HepG2 (cell line): ENCODE data around the gene JMJD8. TPM values are rescaled to one million over a fixed set of nuclear protein-coding genes. Genes with fewer than 3 reads are reported as not detected.

Experiments
- CREM ChIP-seq, 2 experiments: sonication (generic) in 1 of 2; formaldehyde crosslinking in 1 of 2; IDR thresholded peaks; 2 replicates each; pipeline versions ENCODE4 v1.4.0 to v1.6.1; 2016 to 2020; ENCODE audit warnings: antibody characterized with exemption in 1 of 2, mild to moderate bottlenecking in 1 of 2, missing genetic modification reagents in 1 of 2
- KLF9 ChIP-seq: IDR thresholded peaks from 2 replicates; pipeline ENCODE4 v1.6.1; 2016; ENCODE audit warnings: low read depth
- MAZ ChIP-seq, 2 experiments: sonication (generic) in 1 of 2; formaldehyde crosslinking in 1 of 2; IDR thresholded peaks; 2 replicates each; pipeline versions ENCODE4 v1.5.0 to v1.6.1; 2012 to 2020; ENCODE audit warnings: low read depth in 2 of 2, mild to moderate bottlenecking in 2 of 2, borderline replicate concordance in 1 of 2, improper control_type of control experiment in 1 of 2, low read length in 1 of 2, missing genetic modification reagents in 1 of 2, moderate library complexity in 1 of 2
- NFYC ChIP-seq: IDR thresholded peaks from 2 replicates; pipeline ENCODE4 v1.6.1; 2016; ENCODE audit warnings: missing genetic modification reagents, missing compliant biosample characterization
- NR2F6 ChIP-seq, 2 experiments: IDR thresholded peaks; 2 replicates each; pipeline ENCODE4 v1.6.1; 2016; ENCODE audit warnings: antibody characterized with exemption in 1 of 2, mild to moderate bottlenecking in 1 of 2
- SALL1 ChIP-seq: sonication (generic); formaldehyde crosslinking; IDR thresholded peaks from 2 replicates; pipeline ENCODE4 v1.8.0; 2022; ENCODE audit warnings: mild to moderate bottlenecking, missing genetic modification reagents
- SP5 ChIP-seq: IDR thresholded peaks from 2 replicates; pipeline ENCODE4 v1.6.1; 2016; ENCODE audit warnings: low read depth, borderline replicate concordance
- ZBTB38 ChIP-seq: sonication (generic); formaldehyde crosslinking; IDR thresholded peaks from 2 replicates; pipeline ENCODE4 v1.5.1; 2020; ENCODE audit warnings: mild to moderate bottlenecking, missing genetic modification reagents
- ZNF225 ChIP-seq: sonication (generic); formaldehyde crosslinking; IDR thresholded peaks from 2 replicates; pipeline ENCODE4 v1.4.0; 2020; ENCODE audit warnings: mild to moderate bottlenecking, missing genetic modification reagents
- ZNF260 ChIP-seq: sonication (generic); formaldehyde crosslinking; IDR thresholded peaks from 2 replicates; pipeline ENCODE4 v1.4.0; 2020; ENCODE audit warnings: missing genetic modification reagents, low read depth, mild to moderate bottlenecking, borderline replicate concordance
- ZNF317 ChIP-seq: sonication (generic); formaldehyde crosslinking; IDR thresholded peaks from 2 replicates; pipeline ENCODE4 v1.5.0; 2020; ENCODE audit warnings: mild to moderate bottlenecking, missing genetic modification reagents
- ZNF383 ChIP-seq: sonication (generic); formaldehyde crosslinking; IDR thresholded peaks from 2 replicates; pipeline ENCODE4 v1.4.0; 2020; ENCODE audit warnings: missing genetic modification reagents, mild to moderate bottlenecking, borderline replicate concordance
- ZNF598 ChIP-seq: sonication (generic); formaldehyde crosslinking; IDR thresholded peaks from 2 replicates; pipeline ENCODE4 v1.5.1; 2020; ENCODE audit warnings: mild to moderate bottlenecking, missing genetic modification reagents, borderline replicate concordance
- polyA plus RNA-seq, 8 experiments: library from polyadenylated mRNA; depleted of rRNA in 3 of 8; stranded (reverse) in 7 of 8; unstranded in 1 of 8; fragments of >200 nt; fragmentation: Illumina TruSeq in 4 of 8; extraction: Trizol in 4 of 8; gene quantifications; 2 replicates each; pipeline versions ENCODE4 v1.2.1 to v1.2.3, GENCODE V29; 2011 to 2016; ENCODE audit warnings: low read depth in 4 of 8, missing spikeins in 1 of 8, mixed read lengths in 1 of 8; ENCODE audit not compliant: insufficient read depth in 1 of 8
- total RNA-seq, 5 experiments: library from RNA; depleted of rRNA; stranded (reverse); fragments of >200 nt; fragmentation: Illumina TruSeq; extraction: Trizol; gene quantifications; 2 replicates each; pipeline ENCODE4 v1.2.3, GENCODE V29; 2016; ENCODE audit warnings: low read depth in 1 of 5
- TF ChIP-seq, protein P1 (sequence below): sonication (generic); formaldehyde crosslinking; IDR thresholded peaks from 2 replicates; pipeline ENCODE4 v1.4.0; 2020; ENCODE audit warnings: missing genetic modification reagents
- TF ChIP-seq, protein P2 (sequence below): sonication (generic); formaldehyde crosslinking; IDR thresholded peaks from 2 replicates; pipeline ENCODE4 v1.5.0; 2020; ENCODE audit warnings: mild to moderate bottlenecking, missing genetic modification reagents
- TF ChIP-seq, protein P3 (sequence below): sonication (generic); formaldehyde crosslinking; IDR thresholded peaks from 2 replicates; pipeline ENCODE4 v1.8.0; 2022; ENCODE audit warnings: low read depth, missing genetic modification reagents
- TF ChIP-seq, protein P4 (sequence below): IDR thresholded peaks from 2 replicates; pipeline ENCODE4 v1.6.1; 2016
- TF ChIP-seq, protein P5 (sequence below): sonication (generic); formaldehyde crosslinking; IDR thresholded peaks from 2 replicates; pipeline ENCODE4 v1.5.1; 2020; ENCODE audit warnings: missing genetic modification reagents, mild to moderate bottlenecking, borderline replicate concordance

JMJD8 gene
- total and polyA plus RNA-seq, 2 of the 13 experiments (the other 11 are each of a cell fraction or from before 2014, with no cell fraction given), result 2.6 to 11.8 TPM

DNA sequence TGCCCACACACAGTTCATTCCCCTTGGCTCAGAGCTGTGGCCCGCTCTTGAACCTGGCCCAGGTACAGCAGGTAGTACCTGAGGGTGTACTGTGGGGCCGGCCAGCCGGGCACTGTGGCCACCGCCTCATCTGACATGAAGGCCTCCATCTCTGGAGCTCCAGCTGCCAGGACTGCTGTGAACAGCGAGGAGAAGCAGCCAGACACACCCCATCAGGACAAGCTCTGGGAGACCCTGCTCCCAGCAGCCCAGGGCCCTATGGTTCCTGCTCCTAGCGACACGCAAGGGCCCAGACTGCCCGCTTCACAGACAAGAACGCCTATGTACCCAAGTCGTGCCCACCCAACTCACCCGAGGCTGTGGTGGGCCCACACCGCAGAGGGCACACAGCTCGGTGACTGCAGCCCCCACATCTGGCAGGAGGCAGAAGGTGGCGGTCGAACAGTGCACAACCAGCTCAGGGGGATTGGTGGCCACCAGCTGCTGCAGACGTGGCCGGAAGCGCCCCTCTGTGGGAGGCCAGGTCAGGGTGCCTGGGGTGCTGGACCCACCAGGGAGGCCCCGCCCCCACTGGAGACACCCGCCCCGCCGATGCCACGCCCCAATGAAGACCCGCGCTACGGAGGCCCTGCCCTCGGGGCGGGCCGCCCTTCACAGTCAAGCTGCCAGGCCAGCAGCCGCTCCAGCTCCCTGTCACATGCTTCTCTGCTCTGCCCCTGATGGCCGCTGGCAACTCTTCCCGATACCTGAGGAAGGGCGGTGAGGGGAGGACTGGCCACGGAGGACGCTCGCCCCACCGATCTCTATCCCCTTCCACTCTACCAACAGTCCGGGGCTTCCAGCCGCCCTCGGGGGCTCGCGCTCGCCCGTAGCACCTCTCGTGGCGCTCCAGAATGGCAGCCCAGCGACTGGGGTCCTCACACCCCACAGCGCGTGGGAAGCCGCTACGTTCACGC lies 5.0 kb downstream of the JMJD8 start (continued):
- TF ChIP-seq, protein P1, sequence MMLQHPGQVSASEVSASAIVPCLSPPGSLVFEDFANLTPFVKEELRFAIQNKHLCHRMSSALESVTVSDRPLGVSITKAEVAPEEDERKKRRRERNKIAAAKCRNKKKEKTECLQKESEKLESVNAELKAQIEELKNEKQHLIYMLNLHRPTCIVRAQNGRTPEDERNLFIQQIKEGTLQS (CRISPR knock-in tag), result no peak
- TF ChIP-seq ZNF317 (CRISPR knock-in tag), result peak; percentile 46; the same call in 1 of the 2 replicates
- TF ChIP-seq MAZ (IDR thresholded peaks at IDR 0.05; ENCODE audit: borderline replicate concordance, low read depth, low read length), result no peak
- TF ChIP-seq MAZ (CRISPR knock-in tag; IDR thresholded peaks at IDR 0.05; ENCODE audit: low read depth), result peak; percentile 65
- no peak for TF ChIP-seq ZNF225
- TF ChIP-seq, protein P2, sequence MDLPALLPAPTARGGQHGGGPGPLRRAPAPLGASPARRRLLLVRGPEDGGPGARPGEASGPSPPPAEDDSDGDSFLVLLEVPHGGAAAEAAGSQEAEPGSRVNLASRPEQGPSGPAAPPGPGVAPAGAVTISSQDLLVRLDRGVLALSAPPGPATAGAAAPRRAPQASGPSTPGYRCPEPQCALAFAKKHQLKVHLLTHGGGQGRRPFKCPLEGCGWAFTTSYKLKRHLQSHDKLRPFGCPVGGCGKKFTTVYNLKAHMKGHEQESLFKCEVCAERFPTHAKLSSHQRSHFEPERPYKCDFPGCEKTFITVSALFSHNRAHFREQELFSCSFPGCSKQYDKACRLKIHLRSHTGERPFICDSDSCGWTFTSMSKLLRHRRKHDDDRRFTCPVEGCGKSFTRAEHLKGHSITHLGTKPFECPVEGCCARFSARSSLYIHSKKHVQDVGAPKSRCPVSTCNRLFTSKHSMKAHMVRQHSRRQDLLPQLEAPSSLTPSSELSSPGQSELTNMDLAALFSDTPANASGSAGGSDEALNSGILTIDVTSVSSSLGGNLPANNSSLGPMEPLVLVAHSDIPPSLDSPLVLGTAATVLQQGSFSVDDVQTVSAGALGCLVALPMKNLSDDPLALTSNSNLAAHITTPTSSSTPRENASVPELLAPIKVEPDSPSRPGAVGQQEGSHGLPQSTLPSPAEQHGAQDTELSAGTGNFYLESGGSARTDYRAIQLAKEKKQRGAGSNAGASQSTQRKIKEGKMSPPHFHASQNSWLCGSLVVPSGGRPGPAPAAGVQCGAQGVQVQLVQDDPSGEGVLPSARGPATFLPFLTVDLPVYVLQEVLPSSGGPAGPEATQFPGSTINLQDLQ (CRISPR knock-in tag), result peak; percentile 47; the same call in 1 of the 2 replicates
- TF ChIP-seq, protein P3, sequence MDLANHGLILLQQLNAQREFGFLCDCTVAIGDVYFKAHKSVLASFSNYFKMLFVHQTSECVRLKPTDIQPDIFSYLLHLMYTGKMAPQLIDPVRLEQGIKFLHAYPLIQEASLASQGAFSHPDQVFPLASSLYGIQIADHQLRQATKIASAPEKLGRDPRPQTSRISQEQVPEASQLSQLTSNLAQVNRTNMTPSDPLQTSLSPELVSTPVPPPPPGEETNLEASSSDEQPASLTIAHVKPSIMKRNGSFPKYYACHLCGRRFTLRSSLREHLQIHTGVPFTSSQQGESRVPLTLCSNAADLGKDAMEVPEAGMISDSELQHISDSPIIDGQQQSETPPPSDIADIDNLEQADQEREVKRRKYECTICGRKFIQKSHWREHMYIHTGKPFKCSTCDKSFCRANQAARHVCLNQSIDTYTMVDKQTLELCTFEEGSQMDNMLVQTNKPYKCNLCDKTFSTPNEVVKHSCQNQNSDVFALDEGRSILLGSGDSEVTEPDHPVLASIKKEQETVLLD (CRISPR knock-in tag), result peak; percentile 65
- TF ChIP-seq, protein P4, sequence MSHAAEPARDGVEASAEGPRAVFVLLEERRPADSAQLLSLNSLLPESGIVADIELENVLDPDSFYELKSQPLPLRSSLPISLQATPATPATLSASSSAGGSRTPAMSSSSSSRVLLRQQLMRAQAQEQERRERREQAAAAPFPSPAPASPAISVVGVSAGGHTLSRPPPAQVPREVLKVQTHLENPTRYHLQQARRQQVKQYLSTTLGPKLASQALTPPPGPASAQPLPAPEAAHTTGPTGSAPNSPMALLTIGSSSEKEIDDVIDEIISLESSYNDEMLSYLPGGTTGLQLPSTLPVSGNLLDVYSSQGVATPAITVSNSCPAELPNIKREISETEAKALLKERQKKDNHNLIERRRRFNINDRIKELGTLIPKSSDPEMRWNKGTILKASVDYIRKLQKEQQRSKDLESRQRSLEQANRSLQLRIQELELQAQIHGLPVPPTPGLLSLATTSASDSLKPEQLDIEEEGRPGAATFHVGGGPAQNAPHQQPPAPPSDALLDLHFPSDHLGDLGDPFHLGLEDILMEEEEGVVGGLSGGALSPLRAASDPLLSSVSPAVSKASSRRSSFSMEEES (CRISPR knock-in tag), result peak; percentile 81
- TF ChIP-seq SALL1 (CRISPR knock-in tag), result peak; percentile 56; the same call in 1 of the 2 replicates
- TF ChIP-seq CREM (IDR thresholded peaks at IDR 0.05), result no peak
- no peak for TF ChIP-seq CREM (CRISPR knock-in tag; IDR thresholded peaks at IDR 0.05)
- peak; percentile 97 for TF ChIP-seq ZBTB38 (CRISPR knock-in tag)
- TF ChIP-seq, protein P5, sequence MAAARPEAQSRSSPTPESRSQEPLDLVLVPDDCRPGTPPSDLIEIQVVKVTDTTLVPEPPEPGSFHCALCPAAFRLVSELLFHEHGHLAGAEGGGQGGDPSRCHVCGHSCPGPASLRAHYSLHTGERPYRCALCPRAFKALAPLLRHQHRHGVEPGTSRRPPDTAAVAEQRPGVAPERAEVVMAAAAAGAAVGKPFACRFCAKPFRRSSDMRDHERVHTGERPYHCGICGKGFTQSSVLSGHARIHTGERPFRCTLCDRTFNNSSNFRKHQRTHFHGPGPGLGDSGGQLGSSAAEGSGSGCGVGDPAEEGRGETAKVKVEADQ, result peak; percentile 64; the same call in 1 of the 2 replicates
- 0 out of 2 replicates have a peak, but pooled peaks have one; percentile 26 for TF ChIP-seq ZNF260 (CRISPR knock-in tag)
- 0 out of 2 replicates have a peak, but pooled peaks have one; percentile 32 for TF ChIP-seq NFYC (CRISPR knock-in tag)
- TF ChIP-seq ZNF383, result no peak
- no peak for TF ChIP-seq NR2F6 (IDR thresholded peaks at IDR 0.05)
- TF ChIP-seq NR2F6 (CRISPR knock-in tag; IDR thresholded peaks at IDR 0.05), result peak; percentile 42; the same call in 1 of the 2 replicates
- 0 out of 2 replicates have a peak, but pooled peaks have one; percentile 20 for TF ChIP-seq ZNF598
- TF ChIP-seq SP5 (CRISPR knock-in tag), result peak; percentile 52; the same call in 1 of the 2 replicates
- TF ChIP-seq KLF9 (CRISPR knock-in tag), result peak; percentile 77; the same call in 1 of the 2 replicates
